Panc1 (cell line): ENCODE results near the gene HS6ST3.

Experiments used
- CTCF ChIP-seq: fragments of 450-650 bp; IDR thresholded peaks from 2 replicates; pipeline ENCODE4 v1.5.1; 2017; ENCODE audit warnings: mild to moderate bottlenecking
- POLR2AphosphoS5 ChIP-seq: IDR thresholded peaks from 2 replicates; pipeline ENCODE4 v1.6.1; 2012; ENCODE audit warnings: mild to moderate bottlenecking, low read depth, low read length, moderate library complexity
- SIN3A ChIP-seq: IDR thresholded peaks from 2 replicates; pipeline ENCODE4 v1.6.1; 2012; ENCODE audit warnings: low read depth, mild to moderate bottlenecking, low read length, moderate library complexity, borderline replicate concordance; ENCODE audit not compliant: insufficient read depth
- TF ChIP-seq, protein P1 (sequence below), 2 experiments: IDR thresholded peaks; 2 replicates each; pipeline ENCODE4 v1.6.1; 2011 to 2012; ENCODE audit warnings: low read depth in 2 of 2, control low read depth in 1 of 2, low read length in 1 of 2, mild to moderate bottlenecking in 1 of 2, moderate library complexity in 1 of 2; ENCODE audit not compliant: insufficient read depth in 1 of 2

DNA sequence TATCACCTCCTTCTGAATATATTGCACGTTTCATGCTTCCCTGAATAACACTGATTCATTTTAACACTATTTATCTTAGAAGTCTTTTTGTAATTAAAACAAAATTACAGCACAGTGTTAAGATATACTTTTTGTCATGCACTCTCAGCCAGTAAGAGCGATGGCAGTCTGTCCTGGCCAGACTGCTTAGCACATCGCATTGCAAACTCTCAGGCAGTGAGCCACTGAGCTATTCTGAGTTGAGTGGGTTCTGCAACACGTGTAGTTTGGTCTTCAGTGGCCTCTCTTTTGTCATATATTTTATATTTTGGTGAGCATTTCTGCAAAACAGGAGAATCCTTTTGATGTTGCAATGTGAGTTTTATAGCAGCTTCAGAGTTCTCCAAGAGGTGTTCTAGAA lies 332.1 kb downstream of the HS6ST3 start:
- TF ChIP-seq POLR2AphosphoS5, result no peak
- TF ChIP-seq CTCF, result no peak
- TF ChIP-seq, protein P1, sequence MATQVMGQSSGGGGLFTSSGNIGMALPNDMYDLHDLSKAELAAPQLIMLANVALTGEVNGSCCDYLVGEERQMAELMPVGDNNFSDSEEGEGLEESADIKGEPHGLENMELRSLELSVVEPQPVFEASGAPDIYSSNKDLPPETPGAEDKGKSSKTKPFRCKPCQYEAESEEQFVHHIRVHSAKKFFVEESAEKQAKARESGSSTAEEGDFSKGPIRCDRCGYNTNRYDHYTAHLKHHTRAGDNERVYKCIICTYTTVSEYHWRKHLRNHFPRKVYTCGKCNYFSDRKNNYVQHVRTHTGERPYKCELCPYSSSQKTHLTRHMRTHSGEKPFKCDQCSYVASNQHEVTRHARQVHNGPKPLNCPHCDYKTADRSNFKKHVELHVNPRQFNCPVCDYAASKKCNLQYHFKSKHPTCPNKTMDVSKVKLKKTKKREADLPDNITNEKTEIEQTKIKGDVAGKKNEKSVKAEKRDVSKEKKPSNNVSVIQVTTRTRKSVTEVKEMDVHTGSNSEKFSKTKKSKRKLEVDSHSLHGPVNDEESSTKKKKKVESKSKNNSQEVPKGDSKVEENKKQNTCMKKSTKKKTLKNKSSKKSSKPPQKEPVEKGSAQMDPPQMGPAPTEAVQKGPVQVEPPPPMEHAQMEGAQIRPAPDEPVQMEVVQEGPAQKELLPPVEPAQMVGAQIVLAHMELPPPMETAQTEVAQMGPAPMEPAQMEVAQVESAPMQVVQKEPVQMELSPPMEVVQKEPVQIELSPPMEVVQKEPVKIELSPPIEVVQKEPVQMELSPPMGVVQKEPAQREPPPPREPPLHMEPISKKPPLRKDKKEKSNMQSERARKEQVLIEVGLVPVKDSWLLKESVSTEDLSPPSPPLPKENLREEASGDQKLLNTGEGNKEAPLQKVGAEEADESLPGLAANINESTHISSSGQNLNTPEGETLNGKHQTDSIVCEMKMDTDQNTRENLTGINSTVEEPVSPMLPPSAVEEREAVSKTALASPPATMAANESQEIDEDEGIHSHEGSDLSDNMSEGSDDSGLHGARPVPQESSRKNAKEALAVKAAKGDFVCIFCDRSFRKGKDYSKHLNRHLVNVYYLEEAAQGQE (IDR thresholded peaks at IDR 0.05; ENCODE audit: insufficient read depth in 1 of 2, low read depth in 2 of 2, low read length in 1 of 2), result no peak
- no peak for TF ChIP-seq SIN3A
